Loucy (cell line): ENCODE results near the gene SMG6.
"Not testable (repeated sequence)": the region's sequence is repeated elsewhere in the genome, so short reads cannot be mapped to it uniquely, and the experiment has no call there.

Experiments used
- H2AFZ ChIP-seq: fragments of 200-600 bp; sonication (generic); 2 replicates; pipeline ENCODE4 v1.6.0; 2016; ENCODE audit warnings: antibody characterized with exemption, mild to moderate bottlenecking, low read length, moderate library complexity
- H3F3A ChIP-seq: fragments of 200-600 bp; 2 replicates; pipeline ENCODE4 v1.6.0; 2016; ENCODE audit warnings: antibody characterized with exemption, low read depth, mild to moderate bottlenecking
- H3K27me3 ChIP-seq: fragments of 200-600 bp; sonication (generic); 2 replicates; pipeline ENCODE4 v1.6.1; 2014; ENCODE audit warnings: low read length, mild to moderate bottlenecking; ENCODE audit not compliant: insufficient read depth, poor library complexity, severe bottlenecking
- H3K36me3 ChIP-seq: fragments of 200-600 bp; sonication (generic); 2 replicates; pipeline ENCODE4 v1.6.1; 2016; ENCODE audit warnings: low read length; ENCODE audit not compliant: insufficient read depth
- H3K4me1 ChIP-seq: fragments of 200-600 bp; sonication (generic); 2 replicates; pipeline ENCODE4 v1.5.1; 2014; ENCODE audit warnings: low read length, mild to moderate bottlenecking; ENCODE audit not compliant: insufficient read depth, poor library complexity, severe bottlenecking
- H3K4me2 ChIP-seq: fragments of 200-600 bp; sonication (generic); 2 replicates; pipeline ENCODE4 v1.6.0; 2014; ENCODE audit warnings: antibody characterized with exemption, low read length, low read depth, mild to moderate bottlenecking; ENCODE audit not compliant: poor library complexity, severe bottlenecking
- H3K4me3 ChIP-seq: fragments of 200-600 bp; sonication (generic); 2 replicates; pipeline ENCODE4 v1.5.1; 2014; ENCODE audit warnings: low read length, mild to moderate bottlenecking, mixed read lengths; ENCODE audit not compliant: poor library complexity, severe bottlenecking
- H3K79me2 ChIP-seq: fragments of 200-600 bp; sonication (generic); 2 replicates; pipeline ENCODE4 v1.6.1; 2014; ENCODE audit warnings: low read length; ENCODE audit not compliant: insufficient read depth
- H3K9ac ChIP-seq: fragments of 200-600 bp; sonication (generic); 2 replicates; pipeline ENCODE4 v1.6.0; 2014; ENCODE audit warnings: mild to moderate bottlenecking, low read depth, low read length, moderate library complexity; ENCODE audit not compliant: poor library complexity, severe bottlenecking
- H3K9me2 ChIP-seq: fragments of 200-600 bp; sonication (generic); replicated peaks from 2 replicates; pipeline ENCODE4 v1.6.1; 2016; ENCODE audit warnings: low read depth, low read length, mixed read lengths
- H3K9me3 ChIP-seq: fragments of 200-600 bp; sonication (generic); 2 replicates; pipeline ENCODE4 v1.6.1; 2014; ENCODE audit warnings: mild to moderate bottlenecking, antibody characterized with exemption, low read length, low read depth; ENCODE audit not compliant: insufficient read depth
- H4K20me1 ChIP-seq: fragments of 200-600 bp; sonication (generic); 2 replicates; pipeline ENCODE4 v1.6.0; 2014; ENCODE audit warnings: antibody characterized with exemption, low read length, mild to moderate bottlenecking; ENCODE audit not compliant: insufficient read depth, poor library complexity, severe bottlenecking
- EZH2phosphoT487 ChIP-seq: fragments of 200-600 bp; IDR thresholded peaks from 2 replicates; pipeline ENCODE4 v1.6.1; 2018; ENCODE audit warnings: antibody characterized with exemption, mild to moderate bottlenecking, moderate library complexity, borderline replicate concordance
- TF ChIP-seq, protein P1 (sequence below): fragments of 200-600 bp; sonication (generic); conservative IDR thresholded peaks from 2 replicates; pipeline ENCODE4 v1.5.1; 2014; ENCODE audit warnings: mild to moderate bottlenecking, antibody characterized with exemption, low read length

Gene SMG6

DNA sequence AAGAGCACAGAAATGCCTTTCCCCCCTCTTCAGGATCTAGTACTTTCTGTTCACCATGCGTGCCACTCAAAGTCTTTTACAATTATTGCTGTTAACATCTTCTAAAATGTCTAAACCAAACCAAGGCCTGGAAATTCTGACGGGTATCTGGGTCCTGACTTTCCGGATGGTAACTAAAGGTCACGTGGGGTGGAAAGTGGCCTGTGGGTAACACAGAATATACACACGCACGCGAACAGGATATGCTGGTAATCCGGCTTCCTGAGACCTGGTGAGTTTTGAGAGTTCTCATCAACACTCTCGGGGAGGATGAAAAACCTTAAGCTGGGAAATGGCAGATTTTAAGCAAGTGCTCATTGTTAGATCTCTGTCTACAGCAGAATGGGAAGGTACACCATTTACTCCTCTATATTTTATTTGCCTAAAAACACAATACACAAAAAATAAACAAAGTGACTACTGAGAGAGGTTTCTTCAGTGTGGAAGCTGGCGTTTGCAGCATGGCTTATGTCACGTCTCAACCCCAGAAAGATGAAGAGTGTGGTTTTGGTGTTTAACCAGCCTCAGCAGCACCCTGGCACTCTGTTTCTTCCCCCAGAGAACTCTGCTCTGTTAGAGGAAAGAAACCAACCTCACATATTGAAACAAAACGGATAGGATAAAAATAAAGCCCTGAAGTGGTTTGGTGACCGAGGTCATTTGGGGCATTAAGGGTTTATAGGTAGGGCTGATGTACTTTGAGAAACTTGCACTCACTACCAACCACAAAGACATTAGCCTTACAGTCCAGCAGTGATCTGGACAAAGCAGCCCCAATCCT, 37.3 kb downstream of the SMG6 start:
- Histone ChIP-seq H4K20me1 (no peaks in the 10 kb centered on the region), H3K36me3 (peaks cover 8% of the 10 kb centered on the region; the same call in 1 of the 2 replicates), H3K9ac (peak overlapping the region; percentile 89), H3F3A (peaks cover 25% of the 10 kb centered on the region), H3K9me3 (no peaks in the 10 kb centered on the region), H3K4me2 (peak overlapping the region; percentile 94), H3K27me3 (no peaks in the 10 kb centered on the region), H3K79me2 (peaks cover 67% of the 10 kb centered on the region), H2AFZ (no peak overlapping the region; the same call in 1 of the 2 replicates), H3K4me1 (peaks cover 87% of the 10 kb centered on the region), H3K9me2 (no peaks in the 10 kb centered on the region), H3K4me3 (peak overlapping the region; percentile 72)
- TF ChIP-seq, protein P1, sequence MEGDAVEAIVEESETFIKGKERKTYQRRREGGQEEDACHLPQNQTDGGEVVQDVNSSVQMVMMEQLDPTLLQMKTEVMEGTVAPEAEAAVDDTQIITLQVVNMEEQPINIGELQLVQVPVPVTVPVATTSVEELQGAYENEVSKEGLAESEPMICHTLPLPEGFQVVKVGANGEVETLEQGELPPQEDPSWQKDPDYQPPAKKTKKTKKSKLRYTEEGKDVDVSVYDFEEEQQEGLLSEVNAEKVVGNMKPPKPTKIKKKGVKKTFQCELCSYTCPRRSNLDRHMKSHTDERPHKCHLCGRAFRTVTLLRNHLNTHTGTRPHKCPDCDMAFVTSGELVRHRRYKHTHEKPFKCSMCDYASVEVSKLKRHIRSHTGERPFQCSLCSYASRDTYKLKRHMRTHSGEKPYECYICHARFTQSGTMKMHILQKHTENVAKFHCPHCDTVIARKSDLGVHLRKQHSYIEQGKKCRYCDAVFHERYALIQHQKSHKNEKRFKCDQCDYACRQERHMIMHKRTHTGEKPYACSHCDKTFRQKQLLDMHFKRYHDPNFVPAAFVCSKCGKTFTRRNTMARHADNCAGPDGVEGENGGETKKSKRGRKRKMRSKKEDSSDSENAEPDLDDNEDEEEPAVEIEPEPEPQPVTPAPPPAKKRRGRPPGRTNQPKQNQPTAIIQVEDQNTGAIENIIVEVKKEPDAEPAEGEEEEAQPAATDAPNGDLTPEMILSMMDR = no peak
- TF ChIP-seq EZH2phosphoT487 = no peak

DNA sequence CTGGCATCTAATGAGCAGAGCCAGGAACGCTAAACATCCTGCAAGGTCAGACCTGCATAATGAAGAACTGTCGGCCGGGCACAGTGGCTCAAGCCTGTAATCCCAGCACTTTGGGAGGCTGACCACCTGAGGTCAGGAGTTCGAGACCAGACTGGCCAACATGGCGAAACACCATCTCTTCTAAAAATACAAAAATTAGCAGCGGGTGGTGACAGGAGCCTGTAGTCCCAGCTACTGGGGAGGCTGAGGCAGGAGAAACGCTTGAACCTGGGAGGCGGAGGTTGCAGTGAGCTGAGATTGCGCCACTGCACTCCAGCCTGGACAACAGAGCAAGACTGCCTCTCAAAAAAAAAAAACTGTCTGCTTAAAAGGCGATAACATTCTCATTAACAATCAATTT, 38.4 kb downstream of the SMG6 start:
- not testable (repeated sequence) for H2AFZ ChIP-seq, H3K27me3 ChIP-seq, H3K9me3 ChIP-seq, H3K36me3 ChIP-seq, H4K20me1 ChIP-seq, H3K9me2 ChIP-seq
- H3K79me2 ChIP-seq = peaks cover 67% of the 10 kb centered on the region
- peak overlapping the region; percentile 94 for H3K4me2 ChIP-seq
- peak overlapping the region; percentile 89 for H3K9ac ChIP-seq
- peaks cover 29% of the 10 kb centered on the region for H3F3A ChIP-seq
- peaks cover 86% of the 10 kb centered on the region for H3K4me1 ChIP-seq
- H3K4me3 ChIP-seq = peak overlapping the region; percentile 72

DNA sequence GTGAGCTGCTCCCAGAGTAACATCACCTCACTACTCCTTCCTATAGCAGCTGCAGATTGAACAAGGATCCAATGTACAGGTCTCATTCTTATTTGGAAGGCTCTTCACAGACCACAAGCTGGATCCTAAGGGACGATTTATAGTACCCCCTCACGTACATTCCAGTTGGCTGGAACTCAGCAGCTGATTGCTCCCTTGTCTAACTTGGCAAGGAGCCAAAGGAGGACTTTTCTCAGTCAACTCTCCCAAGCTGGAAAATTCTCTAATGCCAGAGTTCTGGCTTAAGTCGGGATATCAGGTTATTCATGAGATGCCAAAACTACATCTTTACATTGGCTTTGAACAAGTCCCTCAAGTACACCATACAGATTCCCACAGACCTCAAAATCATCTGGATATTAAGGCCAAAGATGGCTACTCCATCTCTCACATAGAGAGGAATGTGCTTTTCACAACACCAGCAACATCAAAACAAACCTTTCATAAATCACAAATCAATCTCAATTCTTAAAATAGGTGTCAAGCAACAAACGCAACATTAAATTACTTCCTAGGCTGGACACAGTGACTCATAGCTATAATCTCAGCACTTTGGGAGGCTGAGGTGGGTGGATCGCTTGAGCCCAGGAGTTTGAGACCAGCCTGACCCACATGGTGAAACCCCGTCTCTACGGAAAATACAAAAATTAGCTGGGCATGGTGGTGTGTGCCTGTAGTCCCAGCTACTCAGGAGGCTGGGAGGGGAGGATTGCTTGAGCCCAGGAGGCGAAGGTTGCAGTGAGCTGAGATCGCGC, 39.3 kb downstream of the SMG6 start:
- H3K9me2 ChIP-seq = no peaks in the 10 kb centered on the region
- no peak for TF ChIP-seq EZH2phosphoT487
- TF ChIP-seq, protein P1 = no peak

More for the DNA sequence above, 39.3 kb downstream of the SMG6 start:
- H3K4me3 ChIP-seq = peak overlapping the region; percentile 72
- peaks cover 85% of the 10 kb centered on the region for H3K4me1 ChIP-seq
- peaks cover 61% of the 10 kb centered on the region for H3K79me2 ChIP-seq
- 0 out of 2 replicates have a peak, but pooled peaks cover 5% of the 10 kb centered on the region for H3K36me3 ChIP-seq
- peaks cover 38% of the 10 kb centered on the region for H3F3A ChIP-seq
- no peaks in the 10 kb centered on the region for H3K9me3 ChIP-seq
- H2AFZ ChIP-seq = no peak overlapping the region
- peak overlapping the region; percentile 89 for H3K9ac ChIP-seq
- H4K20me1 ChIP-seq = no peaks in the 10 kb centered on the region
- H3K4me2 ChIP-seq = peak overlapping the region; percentile 94
- no peaks in the 10 kb centered on the region for H3K27me3 ChIP-seq
